HL-60 (cell line): ENCODE measurements around the gene DHFR.

ENCODE experiments used
- DNase-seq, 2 experiments: peaks; one replicate each; pipeline ENCODE4 v3.0.0-alpha.2; 2010 to 2020; ENCODE audit warnings: low read depth in 1 of 2, low spot score in 1 of 2
- H3K27ac ChIP-seq: fragments of 250-450 bp; sonication (Bioruptor Pico); replicated peaks from 2 replicates; pipeline ENCODE4 v1.5.1; 2020; ENCODE audit warnings: mild to moderate bottlenecking, moderate library complexity
- H3K27me3 ChIP-seq: fragments of 250-450 bp; sonication (Bioruptor Pico); 2 replicates; pipeline ENCODE4 v1.5.1; 2021; ENCODE audit warnings: mild to moderate bottlenecking, moderate library complexity; ENCODE audit not compliant: insufficient read depth, poor library complexity, severe bottlenecking
- H3K4me3 ChIP-seq: replicated peaks from 2 replicates; pipeline ENCODE4 v1.5.1; 2011; ENCODE audit warnings: mild to moderate bottlenecking, control low read depth, low read length; ENCODE audit not compliant: insufficient read depth
- CTCF ChIP-seq: IDR thresholded peaks from one replicate; pipeline ENCODE4 v1.5.1; 2011; ENCODE audit warnings: low read length, control low read depth, inconsistent platforms; ENCODE audit not compliant: insufficient read depth
- GABPA ChIP-seq: IDR thresholded peaks from 2 replicates; pipeline ENCODE4 v1.6.1; 2012; ENCODE audit warnings: low read depth
- POLR2AphosphoS5 ChIP-seq: IDR thresholded peaks from 2 replicates; pipeline ENCODE4 v1.6.1; 2012; ENCODE audit warnings: low read depth
- SPI1 ChIP-seq: IDR thresholded peaks from 2 replicates; pipeline ENCODE4 v1.6.1; 2012; ENCODE audit warnings: low read depth, mild to moderate bottlenecking, borderline replicate concordance
- TF ChIP-seq, protein P1 (sequence below): IDR thresholded peaks from 2 replicates; pipeline ENCODE4 v1.6.1; 2012; ENCODE audit warnings: low read depth; ENCODE audit not compliant: insufficient replicate concordance

The DHFR gene

GRCh38 chr5:80697100-80697499 is 42.3 kb upstream of the DHFR start:
- Histone ChIP-seq H3K27ac (no peak overlapping the region), H3K4me3 (no peak overlapping the region), H3K27me3 (no peaks in the 10 kb centered on the region)
- TF ChIP-seq CTCF (no peak), SPI1 (no peak), POLR2AphosphoS5 (no peak), GABPA (no peak)
- TF ChIP-seq, protein P1, sequence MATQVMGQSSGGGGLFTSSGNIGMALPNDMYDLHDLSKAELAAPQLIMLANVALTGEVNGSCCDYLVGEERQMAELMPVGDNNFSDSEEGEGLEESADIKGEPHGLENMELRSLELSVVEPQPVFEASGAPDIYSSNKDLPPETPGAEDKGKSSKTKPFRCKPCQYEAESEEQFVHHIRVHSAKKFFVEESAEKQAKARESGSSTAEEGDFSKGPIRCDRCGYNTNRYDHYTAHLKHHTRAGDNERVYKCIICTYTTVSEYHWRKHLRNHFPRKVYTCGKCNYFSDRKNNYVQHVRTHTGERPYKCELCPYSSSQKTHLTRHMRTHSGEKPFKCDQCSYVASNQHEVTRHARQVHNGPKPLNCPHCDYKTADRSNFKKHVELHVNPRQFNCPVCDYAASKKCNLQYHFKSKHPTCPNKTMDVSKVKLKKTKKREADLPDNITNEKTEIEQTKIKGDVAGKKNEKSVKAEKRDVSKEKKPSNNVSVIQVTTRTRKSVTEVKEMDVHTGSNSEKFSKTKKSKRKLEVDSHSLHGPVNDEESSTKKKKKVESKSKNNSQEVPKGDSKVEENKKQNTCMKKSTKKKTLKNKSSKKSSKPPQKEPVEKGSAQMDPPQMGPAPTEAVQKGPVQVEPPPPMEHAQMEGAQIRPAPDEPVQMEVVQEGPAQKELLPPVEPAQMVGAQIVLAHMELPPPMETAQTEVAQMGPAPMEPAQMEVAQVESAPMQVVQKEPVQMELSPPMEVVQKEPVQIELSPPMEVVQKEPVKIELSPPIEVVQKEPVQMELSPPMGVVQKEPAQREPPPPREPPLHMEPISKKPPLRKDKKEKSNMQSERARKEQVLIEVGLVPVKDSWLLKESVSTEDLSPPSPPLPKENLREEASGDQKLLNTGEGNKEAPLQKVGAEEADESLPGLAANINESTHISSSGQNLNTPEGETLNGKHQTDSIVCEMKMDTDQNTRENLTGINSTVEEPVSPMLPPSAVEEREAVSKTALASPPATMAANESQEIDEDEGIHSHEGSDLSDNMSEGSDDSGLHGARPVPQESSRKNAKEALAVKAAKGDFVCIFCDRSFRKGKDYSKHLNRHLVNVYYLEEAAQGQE, result no peak
- no peak for DNase-seq

- no peak for DNase-seq
- Histone ChIP-seq H3K27me3 (no peaks in the 10 kb centered on the region), H3K27ac (no peak overlapping the region), H3K4me3 (no peak overlapping the region)
- TF ChIP-seq CTCF (no peak), GABPA (no peak), SPI1 (no peak), POLR2AphosphoS5 (no peak)
- TF ChIP-seq, protein P1, result no peak
Observed at GRCh38 chr5:80696450-80696849, 41.7 kb upstream of the DHFR start.

DNA sequence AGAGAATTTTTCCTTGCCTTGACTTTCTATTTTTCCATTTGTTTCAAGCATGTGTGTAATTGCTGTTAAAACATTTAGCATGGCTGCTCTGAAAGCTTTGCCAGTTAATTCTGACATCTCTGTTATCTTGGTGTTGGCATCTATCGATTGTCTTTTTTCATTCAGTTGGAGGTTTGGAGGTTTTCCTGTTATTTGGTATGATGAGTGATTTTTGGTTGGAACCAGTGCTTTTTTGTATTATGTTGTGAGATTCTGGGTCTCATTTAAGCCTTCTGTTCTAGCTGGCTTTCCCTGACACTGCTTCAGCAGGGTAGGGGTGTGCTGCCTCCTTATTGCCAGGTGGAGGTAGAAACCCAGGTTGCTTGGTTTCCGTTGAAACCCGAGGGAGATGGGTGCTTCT is 40.9 kb upstream of the DHFR start:
- no peak for DNase-seq
- Histone ChIP-seq H3K27me3 (no peaks in the 10 kb centered on the region), H3K27ac (no peak overlapping the region), H3K4me3 (no peak overlapping the region)
- TF ChIP-seq POLR2AphosphoS5 (no peak), SPI1 (no peak), CTCF (no peak), GABPA (no peak)
- TF ChIP-seq, protein P1, result no peak
